ENCODE data around the gene TENM4. TPM values are rescaled to one million over a fixed set of nuclear protein-coding genes. Genes with fewer than 3 reads are reported as not detected.

The TENM4 gene
- total and polyA plus RNA-seq, 4 donors = 0.02 to 0.33 (median 0.14) TPM

GRCh38 chr11:79484872-79485271, 44.0 kb upstream of the TENM4 start:
- no peaks in the 10 kb centered on the region for H3K27me3 ChIP-seq (ENCODE audit: control insufficient read depth in 4 of 4, insufficient read depth in 4 of 4, low read length in 3 of 4)
- TF ChIP-seq REST (IDR thresholded peaks at IDR 0.05) = no peak
- TF ChIP-seq TAF1 (conservative IDR thresholded peaks at IDR 0.05) = no peak
- TF ChIP-seq RAD21 (IDR thresholded peaks at IDR 0.05) = no peak
- TF ChIP-seq SP1 (IDR thresholded peaks at IDR 0.05) = no peak
- TF ChIP-seq HNF4G (IDR thresholded peaks at IDR 0.05) = no peak
- no peak for TF ChIP-seq HNF4A (conservative IDR thresholded peaks at IDR 0.05)
- TF ChIP-seq YY1 (IDR thresholded peaks at IDR 0.05) = no peak
- no peak for TF ChIP-seq CTCF (IDR thresholded peaks at IDR 0.05; ENCODE audit: low read depth, low read length, missing input control)
- TF ChIP-seq EGR1 (IDR thresholded peaks at IDR 0.05; ENCODE audit: low read depth in 2 of 2) = no peak
- TF ChIP-seq NR2F2 (IDR thresholded peaks at IDR 0.05) = no peak
- no peak for TF ChIP-seq ATF3 (IDR thresholded peaks at IDR 0.05)
- TF ChIP-seq RXRA (IDR thresholded peaks at IDR 0.05) = no peak
- TF ChIP-seq JUND (IDR thresholded peaks at IDR 0.05) = no peak
- no peak for TF ChIP-seq GABPA (IDR thresholded peaks at IDR 0.05 in 1 of 2, conservative IDR thresholded peaks at IDR 0.05 in 1 of 2)
- no peak for TF ChIP-seq FOXA2 (IDR thresholded peaks at IDR 0.05)
- no peak for TF ChIP-seq MAX (IDR thresholded peaks at IDR 0.05)
- H3K36me3 ChIP-seq (ENCODE audit: control insufficient read depth in 4 of 4, insufficient read depth in 3 of 4, low read depth in 1 of 4, low read length in 3 of 4) = no peaks in the 10 kb centered on the region
- no peaks in the 10 kb centered on the region for H3K9me3 ChIP-seq (ENCODE audit: control insufficient read depth in 4 of 4, low read length in 3 of 4)
- DNase-seq (ENCODE audit: low spot score) = no peak
- no peak overlapping the region for H3K4me3 ChIP-seq (ENCODE audit: low read depth in 1 of 3, low read length in 3 of 3)
- no peak overlapping the region for H3K27ac ChIP-seq (ENCODE audit: low read depth in 1 of 2, low read length in 2 of 2)
- peaks cover 2 to 12% (median 8%) of the 10 kb centered on the region in 4 donors for H3K4me1 ChIP-seq (ENCODE audit: control insufficient read depth in 4 of 4, insufficient read depth in 4 of 4, low read length in 3 of 4)
- H3K9ac ChIP-seq (ENCODE audit: low read depth in 1 of 2, low read length in 2 of 2) = no peak overlapping the region

- H3K4me3 ChIP-seq (ENCODE audit: low read depth in 1 of 3, low read length in 3 of 3) = no peak overlapping the region
- no peak for TF ChIP-seq CTCF (IDR thresholded peaks at IDR 0.05; ENCODE audit: low read depth, low read length, missing input control)
- TF ChIP-seq EGR1 (IDR thresholded peaks at IDR 0.05; ENCODE audit: low read depth in 2 of 2) = no peak
- no peak for TF ChIP-seq HNF4G (IDR thresholded peaks at IDR 0.05)
- no peak for TF ChIP-seq HNF4A (conservative IDR thresholded peaks at IDR 0.05)
- no peak for TF ChIP-seq MAX (IDR thresholded peaks at IDR 0.05)
- H3K27ac ChIP-seq (ENCODE audit: low read depth in 1 of 2, low read length in 2 of 2) = no peak overlapping the region
- H3K27me3 ChIP-seq (ENCODE audit: control insufficient read depth in 4 of 4, insufficient read depth in 4 of 4, low read length in 3 of 4) = no peaks in the 10 kb centered on the region
- DNase-seq (ENCODE audit: low spot score) = no peak
- no peaks in the 10 kb centered on the region for H3K36me3 ChIP-seq (ENCODE audit: control insufficient read depth in 4 of 4, insufficient read depth in 3 of 4, low read depth in 1 of 4, low read length in 3 of 4)
- 77% methylated on average over 3 of the region's 3 CpGs for WGBS
- H3K9me3 ChIP-seq (ENCODE audit: control insufficient read depth in 4 of 4, low read length in 3 of 4) = no peaks in the 10 kb centered on the region
- H3K9ac ChIP-seq (ENCODE audit: low read depth in 1 of 2, low read length in 2 of 2) = no peak overlapping the region
- peaks cover 0 to 2% (median under 1%) of the 10 kb centered on the region in 4 donors for H3K4me1 ChIP-seq (ENCODE audit: control insufficient read depth in 4 of 4, insufficient read depth in 4 of 4, low read length in 3 of 4)
Observed at GRCh38 chr11:79482800-79483199, 42.0 kb upstream of the TENM4 start.
